DND-41 (cell line): ENCODE data around the gene FOCAD.

ENCODE experiments used
- EZH2 ChIP-seq: IDR thresholded peaks from 3 replicates; pipeline ENCODE4 v1.6.1; 2012; ENCODE audit warnings: borderline replicate concordance, low read depth, mild to moderate bottlenecking, moderate library complexity, low read length, inconsistent platforms; ENCODE audit not compliant: severe bottlenecking
- TF ChIP-seq, protein P1 (sequence below): IDR thresholded peaks from 2 replicates; pipeline ENCODE4 v1.5.1; 2012; ENCODE audit warnings: borderline replicate concordance, low read length, moderate library complexity, mild to moderate bottlenecking; ENCODE audit not compliant: poor library complexity, severe bottlenecking; ENCODE audit errors: extremely low read depth

- TF ChIP-seq, protein P1, sequence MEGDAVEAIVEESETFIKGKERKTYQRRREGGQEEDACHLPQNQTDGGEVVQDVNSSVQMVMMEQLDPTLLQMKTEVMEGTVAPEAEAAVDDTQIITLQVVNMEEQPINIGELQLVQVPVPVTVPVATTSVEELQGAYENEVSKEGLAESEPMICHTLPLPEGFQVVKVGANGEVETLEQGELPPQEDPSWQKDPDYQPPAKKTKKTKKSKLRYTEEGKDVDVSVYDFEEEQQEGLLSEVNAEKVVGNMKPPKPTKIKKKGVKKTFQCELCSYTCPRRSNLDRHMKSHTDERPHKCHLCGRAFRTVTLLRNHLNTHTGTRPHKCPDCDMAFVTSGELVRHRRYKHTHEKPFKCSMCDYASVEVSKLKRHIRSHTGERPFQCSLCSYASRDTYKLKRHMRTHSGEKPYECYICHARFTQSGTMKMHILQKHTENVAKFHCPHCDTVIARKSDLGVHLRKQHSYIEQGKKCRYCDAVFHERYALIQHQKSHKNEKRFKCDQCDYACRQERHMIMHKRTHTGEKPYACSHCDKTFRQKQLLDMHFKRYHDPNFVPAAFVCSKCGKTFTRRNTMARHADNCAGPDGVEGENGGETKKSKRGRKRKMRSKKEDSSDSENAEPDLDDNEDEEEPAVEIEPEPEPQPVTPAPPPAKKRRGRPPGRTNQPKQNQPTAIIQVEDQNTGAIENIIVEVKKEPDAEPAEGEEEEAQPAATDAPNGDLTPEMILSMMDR, result no peak
- TF ChIP-seq EZH2, result no peak
These were observed 345.6 kb downstream of the FOCAD start for GRCh38 chr9:21029661-21030060.
